Measurements from ENCODE around the gene ZDHHC20. TPM values are rescaled to one million over a fixed set of nuclear protein-coding genes. Genes with fewer than 3 reads are reported as not detected.

The ZDHHC20 gene, protein sequence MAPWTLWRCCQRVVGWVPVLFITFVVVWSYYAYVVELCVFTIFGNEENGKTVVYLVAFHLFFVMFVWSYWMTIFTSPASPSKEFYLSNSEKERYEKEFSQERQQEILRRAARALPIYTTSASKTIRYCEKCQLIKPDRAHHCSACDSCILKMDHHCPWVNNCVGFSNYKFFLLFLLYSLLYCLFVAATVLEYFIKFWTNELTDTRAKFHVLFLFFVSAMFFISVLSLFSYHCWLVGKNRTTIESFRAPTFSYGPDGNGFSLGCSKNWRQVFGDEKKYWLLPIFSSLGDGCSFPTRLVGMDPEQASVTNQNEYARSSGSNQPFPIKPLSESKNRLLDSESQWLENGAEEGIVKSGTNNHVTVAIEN
- polyA plus RNA-seq (2013, experiment 1 of 2) = 47.3 TPM
- polyA plus RNA-seq (2013, experiment 2 of 2) = 50.9 TPM

GRCh38 chr13:21458813-21459701 is at the start of gene ZDHHC20:
Gene ZDHHC20, minus strand, starts transcription at chr13:21459303. Its CDS starts 132 bp downstream, at chr13:21459171.
- H4K8ac ChIP-seq (ENCODE audit: low read length) = peak within 1 kb of the TSS; percentile 78
- H4K91ac ChIP-seq (ENCODE audit: low read length) = peak within 1 kb of the TSS; percentile 77
- peak within 1 kb of the TSS; percentile 95 for H3K4me3 ChIP-seq (ENCODE audit: insufficient read depth in 1 of 2, low read depth in 1 of 2, low read length in 2 of 2)
- H3K14ac ChIP-seq (ENCODE audit: low read length in 2 of 2) = peak within 1 kb of the TSS; percentile 0 to 93
- H3K4ac ChIP-seq (ENCODE audit: low read depth in 1 of 2, low read length in 2 of 2) = peak within 1 kb of the TSS; percentile 52 to 93
- H3K4me1 ChIP-seq (ENCODE audit: control insufficient read depth, insufficient read depth, low read depth, low read length) = no peaks in the 10 kb centered on the region
- H3K18ac ChIP-seq (ENCODE audit: low read depth in 1 of 2, low read length in 2 of 2) = peak within 1 kb of the TSS; percentile 86 to 98
- peak within 1 kb of the TSS; percentile 75 for H2BK5ac ChIP-seq (ENCODE audit: low read depth, low read length, poor library complexity, severe bottlenecking)
- peak within 1 kb of the TSS; percentile 75 for H3K4me2 ChIP-seq (ENCODE audit: low read length, poor library complexity, severe bottlenecking)
- peak within 1 kb of the TSS in 1 of 2 experiments; percentile 92 for H2BK12ac ChIP-seq (ENCODE audit: low read length in 2 of 2)
- H2AFZ ChIP-seq (ENCODE audit: low read depth, low read length) = peak within 1 kb of the TSS; percentile 86
- WGBS = under 1% methylated on average over 74 of the region's 107 CpGs
- no peak within 1 kb of the TSS for H2AK5ac ChIP-seq (ENCODE audit: low read length, severe bottlenecking)
- H3K27ac ChIP-seq (ENCODE audit: low read length, poor library complexity, severe bottlenecking) = peak within 1 kb of the TSS; percentile 22
- H2BK120ac ChIP-seq (ENCODE audit: low read depth, low read length) = peak within 1 kb of the TSS; percentile 80
- peak within 1 kb of the TSS; percentile 96 for H3K9ac ChIP-seq (ENCODE audit: low read length)
- H3K27me3 ChIP-seq (ENCODE audit: control insufficient read depth in 1 of 2, insufficient read depth in 1 of 2, low read length in 2 of 2) = no peaks in the 10 kb centered on the region
- H2BK15ac ChIP-seq (ENCODE audit: low read depth, poor library complexity, severe bottlenecking) = peak within 1 kb of the TSS; percentile 76
- peak within 1 kb of the TSS in 1 of 2 experiments; percentile 57 for H3K23ac ChIP-seq (ENCODE audit: low read length in 2 of 2)
- H3K79me1 ChIP-seq (replicated peaks; ENCODE audit: low read length, poor library complexity, severe bottlenecking) = no peaks in the 10 kb centered on the region
- no peaks in the 10 kb centered on the region for H3K9me3 ChIP-seq (ENCODE audit: control insufficient read depth, low read length)
- H3K36me3 ChIP-seq (ENCODE audit: control insufficient read depth in 1 of 2, insufficient read depth in 2 of 2, low read depth in 1 of 2, low read length in 2 of 2) = no peaks in the 10 kb centered on the region
- peak; percentile 86 for DNase-seq

- H2AFZ ChIP-seq (ENCODE audit: low read depth, low read length) = no peak overlapping the region
- 90% methylated on average over 2 of the region's 3 CpGs for WGBS
- peaks cover 14% of the 10 kb centered on the region for H3K79me1 ChIP-seq (replicated peaks; ENCODE audit: low read length, poor library complexity, severe bottlenecking)
- no peak overlapping the region for H2BK120ac ChIP-seq (ENCODE audit: low read depth, low read length)
- H4K8ac ChIP-seq (ENCODE audit: low read length) = no peak overlapping the region
- H2BK15ac ChIP-seq (ENCODE audit: low read depth, poor library complexity, severe bottlenecking) = no peak overlapping the region
- H3K14ac ChIP-seq (ENCODE audit: low read length in 2 of 2) = no peak overlapping the region
- no peak overlapping the region for H3K4me3 ChIP-seq (ENCODE audit: insufficient read depth in 1 of 2, low read depth in 1 of 2, low read length in 2 of 2)
- no peak overlapping the region for H2AK5ac ChIP-seq (ENCODE audit: low read length, severe bottlenecking)
- H3K36me3 ChIP-seq (ENCODE audit: control insufficient read depth in 1 of 2, insufficient read depth in 2 of 2, low read depth in 1 of 2, low read length in 2 of 2) = peaks cover 14 to 36% of the 10 kb centered on the region in 2 experiments
- no peaks in the 10 kb centered on the region for H3K27me3 ChIP-seq (ENCODE audit: control insufficient read depth in 1 of 2, insufficient read depth in 1 of 2, low read length in 2 of 2)
- H2BK12ac ChIP-seq (ENCODE audit: low read length in 2 of 2) = no peak overlapping the region
- no peak overlapping the region for H3K4ac ChIP-seq (ENCODE audit: low read depth in 1 of 2, low read length in 2 of 2)
- H3K23ac ChIP-seq (ENCODE audit: low read length in 2 of 2) = no peak overlapping the region
- peaks cover 2% of the 10 kb centered on the region for H3K4me1 ChIP-seq (ENCODE audit: control insufficient read depth, insufficient read depth, low read depth, low read length)
- no peak overlapping the region for H3K9ac ChIP-seq (ENCODE audit: low read length)
- no peaks in the 10 kb centered on the region for H3K9me3 ChIP-seq (ENCODE audit: control insufficient read depth, low read length)
- no peak overlapping the region for H3K18ac ChIP-seq (ENCODE audit: low read depth in 1 of 2, low read length in 2 of 2)
- H2BK5ac ChIP-seq (ENCODE audit: low read depth, low read length, poor library complexity, severe bottlenecking) = no peak overlapping the region
- no peak overlapping the region for H3K4me2 ChIP-seq (ENCODE audit: low read length, poor library complexity, severe bottlenecking)
- H4K91ac ChIP-seq (ENCODE audit: low read length) = no peak overlapping the region
- DNase-seq = no peak
- H3K27ac ChIP-seq (ENCODE audit: low read length, poor library complexity, severe bottlenecking) = no peak overlapping the region
These were observed 45.3 kb upstream of the ZDHHC20 start for GRCh38 chr13:21504379-21504778.

DNA sequence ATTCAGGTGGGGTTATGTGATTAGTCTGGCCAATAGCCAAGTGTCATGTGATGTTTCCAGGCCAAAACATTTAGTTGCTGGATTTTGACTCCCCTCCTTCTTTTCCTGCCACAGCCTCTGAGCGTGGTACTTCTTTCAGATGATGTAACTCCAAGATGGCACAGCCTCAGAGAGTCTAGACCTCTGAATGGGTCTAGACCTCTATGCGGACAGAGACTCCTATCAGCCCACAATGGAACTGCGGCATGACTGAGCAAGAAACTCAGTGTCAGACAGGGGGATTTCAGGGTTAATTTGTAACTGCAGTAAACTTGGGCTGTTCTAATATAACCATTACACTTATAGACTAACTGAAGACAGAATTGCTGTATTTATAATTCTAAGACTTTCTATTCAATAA is 42.6 kb upstream of the ZDHHC20 start:
- no peak overlapping the region for H3K27ac ChIP-seq (ENCODE audit: low read length, poor library complexity, severe bottlenecking)
- H3K4me3 ChIP-seq (ENCODE audit: insufficient read depth in 1 of 2, low read depth in 1 of 2, low read length in 2 of 2) = no peak overlapping the region
- peaks cover 2% of the 10 kb centered on the region for H3K4me1 ChIP-seq (ENCODE audit: control insufficient read depth, insufficient read depth, low read depth, low read length)
- H3K27me3 ChIP-seq (ENCODE audit: control insufficient read depth in 1 of 2, insufficient read depth in 1 of 2, low read length in 2 of 2) = no peaks in the 10 kb centered on the region
- peak overlapping the region; percentile 9 for H2AK5ac ChIP-seq (ENCODE audit: low read length, severe bottlenecking)
- no peak overlapping the region for H3K4ac ChIP-seq (ENCODE audit: low read depth in 1 of 2, low read length in 2 of 2)
- H3K79me1 ChIP-seq (replicated peaks; ENCODE audit: low read length, poor library complexity, severe bottlenecking) = peaks cover 9% of the 10 kb centered on the region
- H2BK5ac ChIP-seq (ENCODE audit: low read depth, low read length, poor library complexity, severe bottlenecking) = no peak overlapping the region
- no peak overlapping the region for H2BK15ac ChIP-seq (ENCODE audit: low read depth, poor library complexity, severe bottlenecking)
- no peak overlapping the region for H3K23ac ChIP-seq (ENCODE audit: low read length in 2 of 2)
- H3K9ac ChIP-seq (ENCODE audit: low read length) = no peak overlapping the region
- H2BK12ac ChIP-seq (ENCODE audit: low read length in 2 of 2) = no peak overlapping the region
- 97% methylated on average over 3 of the region's 3 CpGs for WGBS
- no peak overlapping the region for H4K8ac ChIP-seq (ENCODE audit: low read length)
- H3K4me2 ChIP-seq (ENCODE audit: low read length, poor library complexity, severe bottlenecking) = no peak overlapping the region
- H3K36me3 ChIP-seq (ENCODE audit: control insufficient read depth in 1 of 2, insufficient read depth in 2 of 2, low read depth in 1 of 2, low read length in 2 of 2) = peaks cover 22 to 35% of the 10 kb centered on the region in 2 experiments
- H3K9me3 ChIP-seq (ENCODE audit: control insufficient read depth, low read length) = no peaks in the 10 kb centered on the region
- DNase-seq = no peak
- H4K91ac ChIP-seq (ENCODE audit: low read length) = no peak overlapping the region
- H3K14ac ChIP-seq (ENCODE audit: low read length in 2 of 2) = no peak overlapping the region
- no peak overlapping the region for H3K18ac ChIP-seq (ENCODE audit: low read depth in 1 of 2, low read length in 2 of 2)
- no peak overlapping the region for H2AFZ ChIP-seq (ENCODE audit: low read depth, low read length)
- no peak overlapping the region for H2BK120ac ChIP-seq (ENCODE audit: low read depth, low read length)

DNA sequence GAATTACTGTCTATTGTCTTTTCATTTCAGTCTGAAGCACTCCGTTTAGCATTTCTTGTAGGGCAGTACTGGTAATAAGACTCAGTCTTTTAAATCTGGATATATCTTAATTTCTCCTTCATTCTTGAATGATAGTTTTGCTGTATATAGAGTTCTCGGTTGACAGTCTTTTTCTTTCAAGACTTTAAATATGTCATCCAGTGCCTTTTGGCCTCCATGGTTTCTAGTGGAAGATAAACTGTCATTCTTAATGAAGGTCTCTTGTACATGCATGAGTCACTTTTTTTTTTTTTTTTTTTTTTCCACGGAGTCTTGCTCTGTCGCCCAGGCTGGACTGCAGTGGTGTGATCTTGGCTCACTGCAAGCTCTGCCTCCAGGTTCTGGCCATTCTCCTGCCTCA is 27.2 kb upstream of the ZDHHC20 start:
- Histone ChIP-seq H3K4me1 (ENCODE audit: control insufficient read depth, insufficient read depth, low read depth, low read length) (no peaks in the 10 kb centered on the region), H2BK15ac (ENCODE audit: low read depth, poor library complexity, severe bottlenecking) (no peak overlapping the region), H3K79me1 (replicated peaks; ENCODE audit: low read length, poor library complexity, severe bottlenecking) (no peaks in the 10 kb centered on the region), H4K8ac (ENCODE audit: low read length) (no peak overlapping the region), H3K23ac (ENCODE audit: low read length in 2 of 2) (no peak overlapping the region), H2AK5ac (ENCODE audit: low read length, severe bottlenecking) (no peak overlapping the region), H3K27ac (ENCODE audit: low read length, poor library complexity, severe bottlenecking) (no peak overlapping the region), H3K14ac (ENCODE audit: low read length in 2 of 2) (no peak overlapping the region), H3K4ac (ENCODE audit: low read depth in 1 of 2, low read length in 2 of 2) (no peak overlapping the region), H3K36me3 (ENCODE audit: control insufficient read depth in 1 of 2, insufficient read depth in 2 of 2, low read depth in 1 of 2, low read length in 2 of 2) (peaks cover 8 to 18% of the 10 kb centered on the region in 2 experiments), H2BK5ac (ENCODE audit: low read depth, low read length, poor library complexity, severe bottlenecking) (no peak overlapping the region), H2BK12ac (ENCODE audit: low read length in 2 of 2) (no peak overlapping the region), H3K9ac (ENCODE audit: low read length) (no peak overlapping the region), H3K4me3 (ENCODE audit: insufficient read depth in 1 of 2, low read depth in 1 of 2, low read length in 2 of 2) (no peak overlapping the region), H4K91ac (ENCODE audit: low read length) (no peak overlapping the region), H2BK120ac (ENCODE audit: low read depth, low read length) (no peak overlapping the region), H2AFZ (ENCODE audit: low read depth, low read length) (no peak overlapping the region), H3K18ac (ENCODE audit: low read depth in 1 of 2, low read length in 2 of 2) (no peak overlapping the region), H3K4me2 (ENCODE audit: low read length, poor library complexity, severe bottlenecking) (no peak overlapping the region), H3K27me3 (ENCODE audit: control insufficient read depth in 1 of 2, insufficient read depth in 1 of 2, low read length in 2 of 2) (no peaks in the 10 kb centered on the region), H3K9me3 (ENCODE audit: control insufficient read depth, low read length) (peaks cover 32% of the 10 kb centered on the region)
- DNase-seq = no peak
- no CpG with 5 or more reads among the region's 4 CpGs for WGBS
